HepG2 (cell line): Measurements from ENCODE around the gene ESR1. TPM values are rescaled to one million over a fixed set of nuclear protein-coding genes. Genes with fewer than 3 reads are reported as not detected.

Experiments
- ATAC-seq: fragments of 200-7000 bp; cut with Tn5 transposase; 3 replicates; pipeline ENCODE4 v1.9.1; 2020; ENCODE audit warnings: mild to moderate bottlenecking, moderate library complexity
- BruUV-seq: library from RNA; stranded (reverse); fragments of 400-500 nt; replicated peaks from 2 replicates; lab custom pipeline; 2021; lab: Mats Ljungman, UMichigan
- CTCF ChIA-PET: fragments of 300-600 bp; formaldehyde crosslinking; extraction: SDS; loops from one replicate; lab custom pipeline; 2021; ENCODE audit warnings: low total read pairs, inconsistent platforms, low intra/inter-chr PET ratio; lab: Yijun Ruan, JAX
- POLR2A ChIA-PET: fragments of 350-600 bp; sonication (Branson Sonifier 250); formaldehyde crosslinking; loops from one replicate; lab custom pipeline; 2020; ENCODE audit warnings: antibody characterized with exemption, inconsistent platforms; lab: Yijun Ruan, JAX
- DNase-seq: peaks from one replicate; pipeline ENCODE4 v3.0.0-alpha.2; 2015; ENCODE audit warnings: low spot score
- FAIRE-seq: peaks from 3 replicates; lab custom pipeline; 2011; peaks lifted over from hg19 to GRCh38; lab: Jason Lieb, UNC
- H2AFZ ChIP-seq: one replicate; pipeline ENCODE4 v1.6.1; 2011; ENCODE audit warnings: low read length, inconsistent platforms
- H3K27ac ChIP-seq: fragments of 300-600 bp; 3 replicates; pipeline ENCODE4 v1.8.0; 2011; ENCODE audit warnings: mixed run types, mild to moderate bottlenecking, mixed read lengths, low read length, inconsistent platforms; ENCODE audit not compliant: insufficient read depth; ENCODE audit errors: extremely low read length
- H3K27me3 ChIP-seq, 2 experiments: fragments of 200-600 bp in 1 of 2; 2 replicates in 1 of 2; 3 replicates in 1 of 2; pipeline versions ENCODE4 v1.6.0 to v1.8.0; 2011; ENCODE audit warnings: low read length in 2 of 2, mild to moderate bottlenecking in 2 of 2, moderate library complexity in 2 of 2, inconsistent platforms in 1 of 2; ENCODE audit not compliant: insufficient read depth in 2 of 2, control insufficient read depth in 1 of 2
- H3K36me3 ChIP-seq, 2 experiments: fragments of 200-600 bp in 1 of 2; replicated peaks in 1 of 2; 2 replicates in 1 of 2; 3 replicates in 1 of 2; pipeline versions ENCODE4 v1.5.1 to v1.8.0; 2011; ENCODE audit warnings: low read length in 2 of 2, inconsistent platforms in 1 of 2; ENCODE audit not compliant: insufficient read depth in 2 of 2, control insufficient read depth in 1 of 2
- H3K4me1 ChIP-seq: 2 replicates; pipeline ENCODE4 v1.5.1; 2012; ENCODE audit warnings: low read length, inconsistent platforms; ENCODE audit not compliant: insufficient read depth
- H3K4me2 ChIP-seq: 2 replicates; pipeline ENCODE4 v1.6.0; 2011; ENCODE audit warnings: low read depth, low read length, inconsistent platforms
- H3K4me3 ChIP-seq, 3 experiments: fragments of 200-600 bp in 1 of 3; sonication (generic), shearing (Covaris generic) in 1 of 3; replicated peaks in 1 of 3; 2 replicates each; pipeline ENCODE4 v1.5.1; 2011 to 2016; ENCODE audit warnings: low read length in 3 of 3, inconsistent platforms in 2 of 3, low read depth in 2 of 3, mild to moderate bottlenecking in 2 of 3, control low read depth in 1 of 3, mixed read lengths in 1 of 3; ENCODE audit not compliant: insufficient read depth in 1 of 3
- H3K79me2 ChIP-seq: one replicate; pipeline ENCODE4 v1.6.1; 2011; ENCODE audit warnings: low read length, inconsistent platforms; ENCODE audit not compliant: insufficient read depth
- H3K9ac ChIP-seq: 2 replicates; pipeline ENCODE4 v1.6.0; 2011; ENCODE audit warnings: mild to moderate bottlenecking, low read depth, low read length, inconsistent platforms; ENCODE audit not compliant: insufficient read depth
- H3K9me3 ChIP-seq: 2 replicates; pipeline ENCODE4 v1.5.1; 2012; ENCODE audit warnings: mild to moderate bottlenecking, low read length
- H4K20me1 ChIP-seq: 2 replicates; pipeline ENCODE4 v1.6.0; 2011; ENCODE audit warnings: inconsistent platforms, mild to moderate bottlenecking, low read length, moderate library complexity; ENCODE audit not compliant: insufficient read depth
- CBX2 ChIP-seq, 2 experiments: fragments of 200-600 bp in 1 of 2; sonication (generic); formaldehyde crosslinking in 1 of 2; IDR thresholded peaks; 2 replicates each; pipeline versions ENCODE4 v1.7.0 to v1.8.1; 2018 to 2022; ENCODE audit warnings: low read depth in 2 of 2, low read length in 1 of 2, mild to moderate bottlenecking in 1 of 2, missing genetic modification reagents in 1 of 2
- HNF4A ChIP-seq: sonication (generic); formaldehyde crosslinking; IDR thresholded peaks from 2 replicates; pipeline ENCODE4 v1.4.0; 2020; ENCODE audit warnings: missing genetic modification reagents
- HOXA5 ChIP-seq: sonication (generic); formaldehyde crosslinking; IDR thresholded peaks from 2 replicates; pipeline ENCODE4 v1.4.0; 2020; ENCODE audit warnings: missing genetic modification reagents
- IKZF5 ChIP-seq: IDR thresholded peaks from 2 replicates; pipeline ENCODE4 v1.6.1; 2018; ENCODE audit warnings: missing genetic modification reagents, mild to moderate bottlenecking, missing compliant biosample characterization
- MTF2 ChIP-seq: sonication (generic); formaldehyde crosslinking; IDR thresholded peaks from 2 replicates; pipeline ENCODE4 v1.5.0; 2020; ENCODE audit warnings: missing genetic modification reagents, borderline replicate concordance
- RARA ChIP-seq: IDR thresholded peaks from 2 replicates; pipeline ENCODE4 v1.6.1; 2016; ENCODE audit warnings: missing genetic modification reagents, missing compliant biosample characterization
- REL ChIP-seq: sonication (generic); formaldehyde crosslinking; conservative IDR thresholded peaks from 2 replicates; pipeline ENCODE4 v1.8.0; 2022; ENCODE audit warnings: mild to moderate bottlenecking, missing genetic modification reagents, moderate library complexity
- TRIM24 ChIP-seq: sonication (generic); formaldehyde crosslinking; IDR thresholded peaks from 2 replicates; pipeline ENCODE4 v1.8.0; 2022; ENCODE audit warnings: mild to moderate bottlenecking, missing genetic modification reagents
- YEATS4 ChIP-seq: sonication (generic); formaldehyde crosslinking; IDR thresholded peaks from 2 replicates; pipeline ENCODE4 v1.4.0; 2020; ENCODE audit warnings: missing genetic modification reagents, borderline replicate concordance
- ZBTB7B ChIP-seq: sonication (generic); formaldehyde crosslinking; IDR thresholded peaks from 2 replicates; pipeline ENCODE4 v1.4.0; 2020; ENCODE audit warnings: missing genetic modification reagents
- ZFP36L1 ChIP-seq: sonication (generic); formaldehyde crosslinking; IDR thresholded peaks from 2 replicates; pipeline ENCODE4 v1.8.0; 2022; ENCODE audit warnings: mild to moderate bottlenecking, missing genetic modification reagents, moderate library complexity
- ZMYM4 ChIP-seq: sonication (generic); formaldehyde crosslinking; IDR thresholded peaks from 2 replicates; pipeline ENCODE4 v1.8.1; 2023; ENCODE audit warnings: mild to moderate bottlenecking, missing genetic modification reagents
- ZNF160 ChIP-seq: sonication (generic); formaldehyde crosslinking; IDR thresholded peaks from 2 replicates; pipeline ENCODE4 v1.8.0; 2022; ENCODE audit warnings: mild to moderate bottlenecking, inconsistent platforms, missing genetic modification reagents
- ZNF337 ChIP-seq: sonication (generic); formaldehyde crosslinking; IDR thresholded peaks from 2 replicates; pipeline ENCODE4 v1.5.1; 2020; ENCODE audit warnings: missing genetic modification reagents, low read depth, mild to moderate bottlenecking, borderline replicate concordance
- WGBS: methylation state at CpG from one replicate; pipeline ENCODE4 v1.1.6; 2017; ENCODE audit warnings: low lambda C conversion rate; 5-methylcytosine and 5-hydroxymethylcytosine counted together
- in situ Hi-C: cut with HindIII; loops from 2 replicates; pipeline ENCODE4 v1.10.0; 2017; ENCODE audit warnings: low pct_unique_long_range_greater_than_20kb; ENCODE audit not compliant: extremely low pct_ligation_motif_present
- intact Hi-C: fragments of 100-400 bp; cut with micrococcal nuclease; formaldehyde crosslinking; loops from one replicate; pipeline ENCODE4 v1.10.0; 2022; ENCODE audit not compliant: unreplicated experiment
- polyA plus RNA-seq, 8 experiments: library from polyadenylated mRNA; depleted of rRNA in 3 of 8; stranded (reverse) in 7 of 8; unstranded in 1 of 8; fragments of >200 nt; fragmentation: Illumina TruSeq in 4 of 8; extraction: Trizol in 4 of 8; gene quantifications; 2 replicates each; pipeline versions ENCODE4 v1.2.1 to v1.2.3, GENCODE V29; 2011 to 2016; ENCODE audit warnings: low read depth in 4 of 8, missing spikeins in 1 of 8, mixed read lengths in 1 of 8; ENCODE audit not compliant: insufficient read depth in 1 of 8
- total RNA-seq, 5 experiments: library from RNA; depleted of rRNA; stranded (reverse); fragments of >200 nt; fragmentation: Illumina TruSeq; extraction: Trizol; gene quantifications; 2 replicates each; pipeline ENCODE4 v1.2.3, GENCODE V29; 2016; ENCODE audit warnings: low read depth in 1 of 5

The ESR1 gene
- total and polyA plus RNA-seq, 2 of the 13 experiments (the other 11 are each of a cell fraction or from before 2014, with no cell fraction given) = not detected

- no peak for TF ChIP-seq YEATS4 (CRISPR knock-in tag)
These were observed 334.6 kb downstream of the ESR1 start (continued) for GRCh38 chr6:152142105-152142504.

- Histone ChIP-seq H3K4me1 (peaks cover 19% of the 10 kb centered on the region), H3K36me3 (no peaks in the 10 kb centered on the region), H3K4me3 (no peak overlapping the region), H3K79me2 (no peaks in the 10 kb centered on the region), H4K20me1 (no peaks in the 10 kb centered on the region), H3K4me2 (no peak overlapping the region), H3K27me3 (no peaks in the 10 kb centered on the region), H3K9ac (no peak overlapping the region), H2AFZ (no peak overlapping the region), H3K27ac (no peak overlapping the region), H3K9me3 (no peaks in the 10 kb centered on the region)
- WGBS = 82% methylated on average over 11 of the region's 11 CpGs
- POLR2A ChIA-PET = interaction anchor here (0.6 kb wide), 1 partner anchor 237 kb away, joined by 3 read pairs; no protein-coding TSS in a partner anchor
- ATAC-seq (peak; percentile 62), FAIRE-seq (peak; percentile 23), DNase-seq (peak; percentile 25)
- no TSS peak for BruUV-seq
- intact Hi-C loops (no loop called here), in situ Hi-C loops (no loop called here)
- TF ChIP-seq TRIM24 = no peak
- no peak for TF ChIP-seq CBX2 (IDR thresholded peaks at IDR 0.05; ENCODE audit: low read depth, low read length)
- TF ChIP-seq CBX2 (CRISPR knock-in tag; IDR thresholded peaks at IDR 0.05; ENCODE audit: low read depth) = no peak
- no peak for TF ChIP-seq REL (CRISPR knock-in tag)
- no peak for TF ChIP-seq MTF2
- no peak for TF ChIP-seq ZNF337 (CRISPR knock-in tag)
- 0 out of 2 replicates have a peak, but pooled peaks have one; percentile 24 for TF ChIP-seq HNF4A (CRISPR knock-in tag)
- peak; percentile 44; the same call in 1 of the 2 replicates for TF ChIP-seq RARA (CRISPR knock-in tag)
- TF ChIP-seq ZFP36L1 (CRISPR knock-in tag) = no peak
- TF ChIP-seq IKZF5 (CRISPR knock-in tag) = no peak
- TF ChIP-seq ZNF160 = no peak
- peak; percentile 30; the same call in 1 of the 2 replicates for TF ChIP-seq ZMYM4 (CRISPR knock-in tag)
- TF ChIP-seq HOXA5 = no peak
- TF ChIP-seq ZBTB7B (CRISPR knock-in tag) = no peak
- CTCF ChIA-PET = no interaction called here
These were observed 335.9 kb downstream of the ESR1 start for GRCh38 chr6:152143359-152143758.
